Keratinocyte (primary cell): Measurements from ENCODE around the gene ZNF207.

Experiments used
- CTCF ChIP-seq, 3 experiments: IDR thresholded peaks in 1 of 3; conservative IDR thresholded peaks in 1 of 3; optimal IDR thresholded peaks in 1 of 3; 2 replicates in 2 of 3; 3 replicates in 1 of 3; pipeline versions ENCODE3 to v1.5.1; 2011; ENCODE audit warnings: low read length in 3 of 3, mild to moderate bottlenecking in 3 of 3, moderate library complexity in 2 of 3, control low read depth in 1 of 3, inconsistent platforms in 1 of 3; ENCODE audit not compliant: insufficient read depth in 2 of 3; ENCODE audit errors: extremely low read depth in 1 of 3
- EZH2 ChIP-seq: IDR thresholded peaks from one replicate; pipeline ENCODE4 v1.6.1; 2012; ENCODE audit warnings: inconsistent platforms, mild to moderate bottlenecking, low read length, moderate library complexity

GRCh38 chr17:32386844-32387243 lies 36.9 kb downstream of the ZNF207 start:
- TF ChIP-seq CTCF (optimal IDR thresholded peaks at IDR 0.05 in 1 of 3, IDR thresholded peaks at IDR 0.05 in 1 of 3, conservative IDR thresholded peaks at IDR 0.05 in 1 of 3; ENCODE audit: extremely low read depth in 1 of 3, insufficient read depth in 2 of 3, low read length in 3 of 3): no peak
- no peak for TF ChIP-seq EZH2
